HG03354 (cell line): ENCODE results near the gene RASA3.

Experiments used
- ATAC-seq: cut with Tn5 transposase; IDR thresholded peaks from one replicate; pipeline ENCODE4 v1.9.1; 2021; ENCODE audit warnings: mild to moderate bottlenecking; ENCODE audit not compliant: unreplicated experiment, poor library complexity, severe bottlenecking

Gene RASA3

DNA sequence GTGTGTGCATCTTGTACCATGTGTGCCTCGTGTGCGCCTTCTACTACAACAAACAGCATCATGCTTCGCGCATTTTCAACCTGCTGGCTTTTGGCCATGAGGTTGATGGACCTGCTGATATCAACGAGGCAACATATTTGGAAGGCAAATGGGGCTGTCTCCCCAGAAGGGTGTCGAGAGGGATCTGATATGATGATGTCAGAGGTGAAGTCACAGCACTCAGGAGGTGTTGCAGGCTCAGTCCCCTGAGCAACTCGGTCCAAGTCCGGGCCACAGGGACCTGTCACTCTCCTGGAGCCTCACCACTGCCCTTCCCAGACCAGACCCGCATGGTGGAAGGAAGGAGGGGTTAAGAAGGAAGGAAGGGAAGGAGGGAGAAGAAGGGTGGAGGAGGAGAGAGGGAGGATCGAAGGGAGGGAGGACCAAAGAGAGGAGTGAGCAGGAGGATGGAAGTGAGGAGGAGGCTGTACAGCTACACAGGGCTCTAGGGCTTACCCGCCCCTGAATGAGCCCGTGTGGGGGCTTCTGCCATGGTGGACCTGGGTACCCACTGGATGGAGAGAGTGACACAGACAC is 151.8 kb downstream of the RASA3 start:
- ATAC-seq, result no peak

DNA sequence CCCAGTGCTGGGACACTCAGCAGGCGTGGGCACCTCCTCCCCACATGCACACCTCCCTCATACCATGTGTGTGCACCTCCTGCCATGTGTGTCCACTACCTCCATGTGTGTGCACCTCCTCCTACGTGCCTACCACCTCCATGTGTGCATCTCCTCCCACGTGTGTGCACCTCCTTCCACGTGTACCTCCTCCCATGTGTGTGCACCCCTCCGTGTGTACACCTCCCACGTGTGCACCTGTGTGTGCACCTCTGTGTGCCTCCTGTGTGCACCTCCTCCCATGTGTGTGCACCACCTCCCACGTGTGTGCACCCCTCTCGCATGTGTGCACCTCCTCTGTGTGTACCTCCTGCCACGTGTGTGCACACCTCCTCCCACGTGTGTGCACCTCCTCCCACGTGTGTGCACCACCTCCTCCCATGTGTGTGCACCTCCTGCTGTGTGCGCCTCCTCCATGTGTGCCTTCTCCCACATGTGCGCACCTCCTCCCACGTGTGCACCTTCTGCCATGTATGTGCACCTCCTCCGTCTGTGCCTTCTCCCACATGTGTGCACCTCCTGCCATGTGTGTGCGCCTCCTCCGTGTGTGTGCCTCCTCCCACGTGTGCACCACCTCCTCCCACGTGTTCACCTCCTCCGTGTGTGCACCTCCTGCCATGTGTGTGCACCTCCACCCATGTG is 152.5 kb downstream of the RASA3 start:
- no peak for ATAC-seq

DNA sequence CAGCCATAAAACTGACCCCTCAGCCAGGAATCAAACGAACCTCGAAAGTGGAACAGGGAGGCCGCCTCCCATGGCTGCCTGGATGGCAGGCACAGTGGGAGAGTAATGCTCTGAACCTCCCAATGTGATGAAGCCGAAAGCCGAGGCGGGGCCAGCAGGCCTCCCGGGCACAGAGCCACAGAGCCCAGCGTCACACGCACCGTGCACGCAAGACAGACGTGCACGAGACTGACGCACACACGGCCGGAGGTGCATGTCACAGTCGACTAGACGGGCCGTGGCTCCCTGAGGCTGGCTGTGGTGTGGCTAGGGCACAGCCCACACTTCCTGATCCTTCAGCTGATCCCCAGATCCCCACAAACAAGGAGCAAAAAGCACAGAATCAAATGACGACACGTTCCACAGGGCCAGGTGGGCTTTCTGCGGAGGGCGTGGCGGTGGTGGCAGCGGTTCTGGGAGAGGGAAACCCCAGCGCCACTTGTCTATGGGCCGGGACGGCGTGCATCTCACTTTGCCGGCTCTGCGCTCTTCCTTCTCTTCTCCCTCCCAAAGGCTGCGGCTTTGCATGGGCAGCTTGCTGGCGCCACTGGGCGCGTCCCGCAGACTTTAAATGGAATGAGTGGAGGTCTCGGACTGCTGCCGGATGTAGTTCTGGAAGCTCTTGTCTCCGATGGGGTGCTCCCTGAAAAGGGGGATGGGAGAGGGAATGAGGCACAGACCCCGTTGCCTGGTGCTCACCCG is 153.5 kb downstream of the RASA3 start:
- ATAC-seq, result no peak

DNA sequence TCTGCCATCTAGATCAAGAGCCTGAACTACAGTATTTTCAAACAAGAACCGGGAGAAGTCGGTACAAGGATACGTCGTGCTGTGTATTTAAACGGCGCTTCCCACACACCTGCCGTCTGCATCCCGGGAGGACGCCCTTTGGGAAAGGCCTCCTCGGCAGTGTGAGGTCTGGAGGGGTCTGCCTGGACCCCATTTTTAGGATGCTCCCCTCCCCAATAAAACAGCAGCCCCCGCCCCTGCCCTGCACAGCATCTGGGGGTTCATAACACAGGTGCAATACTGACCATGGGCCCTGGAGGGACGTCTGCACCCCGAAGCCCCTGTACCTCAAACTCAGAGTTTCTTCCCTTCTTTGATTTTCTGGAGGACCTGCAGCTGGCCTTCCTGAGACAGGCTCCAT is 154.4 kb downstream of the RASA3 start:
- ATAC-seq, result no peak

DNA sequence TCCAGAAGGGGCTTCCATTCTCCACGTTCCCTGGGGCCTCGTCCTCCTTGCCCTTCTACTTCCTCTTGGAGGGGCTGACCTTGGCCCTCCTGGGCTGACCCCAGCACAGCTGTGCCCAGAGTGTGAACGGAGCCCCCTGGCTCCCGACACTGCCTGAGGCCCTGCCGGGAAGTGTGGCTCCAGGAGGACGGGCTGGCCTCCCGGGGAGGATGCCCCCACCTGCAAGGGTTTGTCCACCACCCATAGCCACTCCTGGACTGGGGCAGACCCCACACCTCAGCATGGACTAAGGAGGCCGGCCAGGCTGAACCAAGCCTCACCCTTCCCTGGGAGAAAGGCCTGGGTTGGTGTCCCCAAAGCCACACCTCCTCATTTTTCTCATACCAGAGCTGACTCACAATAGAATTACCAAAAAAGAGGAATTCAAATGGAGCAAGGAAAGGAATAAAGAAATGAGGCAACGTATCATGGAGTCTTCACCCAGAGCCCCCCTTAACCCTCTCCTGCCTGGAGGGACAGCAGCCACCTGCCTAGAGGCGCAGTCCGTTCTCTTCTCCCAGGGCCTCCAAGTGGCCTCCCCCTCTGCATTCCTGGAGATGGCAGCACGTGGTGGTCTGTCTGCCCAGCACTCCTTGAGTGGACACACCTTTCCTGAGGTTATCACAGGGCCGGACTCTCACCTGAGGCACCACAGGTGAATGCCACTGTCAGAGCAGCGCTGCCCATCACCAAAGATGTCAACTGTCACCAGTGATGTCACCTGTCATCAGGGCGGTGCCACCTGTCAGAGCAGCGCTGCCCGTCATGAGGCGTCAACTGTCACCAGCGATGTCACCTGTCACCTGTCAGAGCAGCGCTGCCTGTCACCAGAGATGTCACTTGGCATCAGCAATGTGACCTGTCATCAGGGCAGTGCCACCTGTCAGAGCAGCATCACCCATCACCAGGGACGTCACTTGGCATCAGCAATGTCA is 155.4 kb downstream of the RASA3 start:
- ATAC-seq, result no peak

DNA sequence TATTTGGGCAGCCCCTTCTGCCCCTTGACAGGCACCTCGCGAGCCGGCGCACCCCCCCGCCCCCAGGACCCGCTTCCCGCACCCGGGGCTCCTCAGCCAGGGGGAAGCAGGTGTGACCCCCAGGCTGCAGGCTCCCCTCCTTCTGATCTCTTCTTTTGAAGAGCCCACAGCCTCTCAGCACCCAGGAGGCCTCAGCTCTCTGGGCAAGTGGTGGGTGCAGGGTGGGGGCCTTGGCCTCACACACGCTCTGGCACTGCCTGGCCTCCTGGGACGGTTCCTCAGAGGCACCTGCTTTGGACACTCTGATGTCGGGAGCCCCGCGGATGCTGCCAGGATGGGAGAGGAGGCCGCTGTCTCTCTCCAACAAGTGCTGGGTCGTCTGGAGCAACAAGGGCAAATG is 157.0 kb downstream of the RASA3 start:
- ATAC-seq, result no peak

DNA sequence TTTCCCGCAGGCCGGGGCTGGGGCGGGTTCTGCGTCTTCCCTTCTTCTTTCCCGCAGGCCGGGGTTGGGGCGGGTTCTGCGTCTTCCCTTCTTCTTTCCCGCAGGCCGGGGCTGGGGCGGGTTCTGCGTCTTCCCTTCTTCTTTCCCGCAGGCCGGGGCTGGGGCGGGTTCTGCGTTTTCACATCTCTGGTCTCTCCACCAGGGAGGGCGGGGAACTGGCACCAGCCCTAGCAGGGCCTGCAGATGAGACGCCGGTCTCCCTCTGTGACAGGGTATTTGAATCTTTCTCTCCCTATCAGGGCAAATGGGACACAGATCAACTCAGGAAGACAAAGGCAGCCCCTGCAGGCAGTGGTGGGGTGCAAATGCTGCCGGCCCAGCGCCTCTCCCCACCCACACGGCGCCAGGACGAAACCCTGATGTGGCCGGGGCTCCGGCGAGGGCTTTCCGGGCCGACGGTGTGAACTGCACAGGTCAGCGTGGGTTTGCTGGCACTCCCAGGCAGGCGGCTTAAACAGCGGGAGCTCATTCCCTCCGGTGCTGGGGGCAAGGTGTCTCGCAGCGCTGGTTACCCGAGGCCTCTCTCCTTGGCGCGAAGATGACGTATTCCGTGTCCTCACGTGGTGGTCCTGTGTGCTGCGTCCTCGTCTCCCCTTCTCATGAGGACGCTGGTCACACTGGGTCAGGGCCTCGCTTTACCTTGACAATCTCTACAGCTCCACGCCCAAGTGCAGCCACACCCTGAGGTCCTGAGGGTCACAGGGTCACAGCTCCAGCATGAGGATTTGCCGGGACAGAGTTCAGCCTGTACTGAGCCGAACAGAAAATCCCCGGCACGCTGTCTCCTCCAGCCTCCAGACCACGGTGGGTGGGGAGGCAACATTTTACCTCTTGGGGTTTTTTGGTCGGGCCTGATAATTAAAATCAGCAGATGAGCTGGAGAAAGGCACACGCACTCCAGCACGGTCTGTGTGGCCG is 157.8 kb downstream of the RASA3 start:
- ATAC-seq, result no peak

DNA sequence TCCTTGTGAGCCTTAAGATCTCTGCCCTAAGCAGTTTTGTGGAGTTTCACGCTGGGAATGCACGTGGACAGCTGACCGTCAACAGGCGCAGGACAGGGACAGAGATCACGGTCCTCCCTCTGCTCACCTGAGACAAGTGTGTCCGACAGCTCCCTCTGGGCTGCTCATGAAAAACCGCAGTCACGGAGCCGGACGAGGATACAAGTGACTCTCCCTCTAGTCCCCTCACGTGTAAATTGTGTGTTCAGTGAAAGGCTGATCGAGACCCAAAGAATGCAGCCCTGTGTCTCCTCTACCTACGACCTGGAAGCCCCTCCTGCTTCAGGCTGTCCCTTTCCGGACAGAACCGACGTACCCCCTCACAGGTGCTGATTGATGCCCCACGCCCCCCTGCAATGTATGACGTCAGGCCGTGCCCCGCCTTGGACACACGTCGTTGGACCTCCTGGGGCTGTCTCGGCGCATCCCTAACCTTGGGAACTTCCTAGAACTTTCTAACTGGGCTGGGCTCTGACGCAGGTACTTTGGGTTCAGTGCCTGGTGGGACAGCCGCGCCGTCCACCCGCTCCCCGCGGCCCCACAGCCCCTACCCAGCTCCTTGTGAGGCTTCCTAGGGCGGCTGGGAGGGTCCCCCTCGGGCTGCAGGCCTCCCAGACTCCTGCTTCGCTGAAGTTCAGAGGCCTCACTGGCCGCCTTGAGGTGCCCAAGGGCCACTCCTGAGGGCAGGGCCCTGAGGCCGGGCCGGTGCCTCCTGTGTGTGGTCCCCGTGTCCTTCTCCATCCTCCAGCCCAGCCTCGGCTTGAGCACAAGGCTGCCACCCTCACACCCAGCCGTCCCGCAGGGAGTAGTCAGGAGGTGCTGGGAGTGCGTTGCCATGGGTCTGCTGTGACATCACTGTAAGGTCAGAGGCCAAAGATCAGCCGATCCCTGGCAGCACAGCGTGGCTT is 158.9 kb downstream of the RASA3 start, which contains the start of gene C13orf46:
TSS of gene C13orf46 (minus strand) at position 859 of the 947 bp plus-strand sequence. CDS start at position 780, 79 bp downstream.
- ATAC-seq, result no peak

DNA sequence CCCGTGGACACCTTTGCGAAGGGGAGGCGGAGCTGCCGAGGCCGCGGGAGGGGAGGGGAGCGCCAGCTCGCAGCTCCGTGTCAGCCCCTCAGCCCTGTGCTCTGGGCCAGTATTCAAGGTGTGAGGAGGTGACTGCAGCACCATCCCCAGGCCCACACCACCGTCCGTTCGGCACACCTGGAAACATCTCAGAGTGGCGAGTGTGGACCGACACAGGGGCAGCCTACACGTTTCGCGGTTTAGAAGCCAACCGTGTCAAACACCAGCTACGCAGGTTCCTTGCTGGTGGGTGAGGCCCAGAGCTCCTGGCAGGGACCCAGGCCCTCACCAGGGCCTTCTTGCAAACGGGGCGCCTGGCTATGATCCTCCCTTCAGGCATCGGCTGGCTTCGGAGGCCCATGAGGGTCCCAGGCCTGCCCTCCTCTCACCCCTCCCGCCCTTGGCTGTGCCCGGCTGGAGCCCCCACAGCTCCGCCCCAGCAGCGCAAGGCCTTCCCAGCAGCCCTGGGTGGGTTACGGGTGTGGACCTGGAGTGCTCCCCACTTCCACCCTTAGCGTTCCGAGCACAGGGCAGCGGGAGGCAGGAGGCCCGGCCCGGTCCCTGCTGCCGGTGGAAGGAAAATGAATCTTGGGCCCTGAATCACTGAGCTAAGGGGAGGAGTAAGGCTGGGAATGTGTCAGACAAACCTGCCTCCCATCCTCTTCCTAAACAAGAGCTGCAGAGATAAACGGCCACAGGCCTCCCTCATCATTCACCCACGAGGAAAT is 159.8 kb downstream of the RASA3 start:
- ATAC-seq, result no peak

DNA sequence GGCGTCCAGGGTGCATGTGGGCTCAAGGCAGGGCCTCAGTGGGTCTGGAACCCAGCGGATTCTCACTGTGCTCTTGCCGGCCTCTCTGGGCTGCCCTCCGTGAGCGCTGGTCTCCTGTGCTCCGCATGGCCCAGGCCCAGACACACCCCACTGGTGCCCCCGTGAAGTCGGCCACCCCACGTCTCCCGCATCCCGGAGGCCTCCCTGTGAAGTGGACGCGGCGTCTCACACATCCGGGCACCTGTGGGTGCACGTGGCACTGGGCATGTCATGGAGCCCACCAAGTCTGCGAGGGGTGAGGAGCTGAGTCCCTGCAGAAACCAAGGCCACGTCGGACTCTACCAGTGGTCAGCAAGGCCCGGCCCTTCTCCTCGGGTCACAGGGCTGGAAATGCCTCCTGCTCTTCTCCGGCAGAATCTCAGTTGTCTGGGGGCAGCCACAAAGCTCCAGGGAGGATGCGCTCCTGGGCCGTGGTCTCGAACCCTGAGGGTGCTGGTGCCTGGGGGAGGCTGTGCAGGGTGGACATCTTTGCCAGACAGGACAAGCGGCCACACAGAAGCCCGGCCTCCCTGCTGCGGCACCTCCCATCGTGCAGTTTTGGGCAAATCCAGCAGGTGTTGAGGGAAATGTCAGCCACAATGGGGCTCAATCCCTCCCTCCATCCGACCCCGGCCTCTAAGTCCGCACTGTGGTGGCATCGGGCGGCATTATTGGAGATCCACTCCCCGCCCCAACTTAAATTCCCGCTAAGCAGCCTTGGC is 160.8 kb downstream of the RASA3 start:
- ATAC-seq, result no peak

DNA sequence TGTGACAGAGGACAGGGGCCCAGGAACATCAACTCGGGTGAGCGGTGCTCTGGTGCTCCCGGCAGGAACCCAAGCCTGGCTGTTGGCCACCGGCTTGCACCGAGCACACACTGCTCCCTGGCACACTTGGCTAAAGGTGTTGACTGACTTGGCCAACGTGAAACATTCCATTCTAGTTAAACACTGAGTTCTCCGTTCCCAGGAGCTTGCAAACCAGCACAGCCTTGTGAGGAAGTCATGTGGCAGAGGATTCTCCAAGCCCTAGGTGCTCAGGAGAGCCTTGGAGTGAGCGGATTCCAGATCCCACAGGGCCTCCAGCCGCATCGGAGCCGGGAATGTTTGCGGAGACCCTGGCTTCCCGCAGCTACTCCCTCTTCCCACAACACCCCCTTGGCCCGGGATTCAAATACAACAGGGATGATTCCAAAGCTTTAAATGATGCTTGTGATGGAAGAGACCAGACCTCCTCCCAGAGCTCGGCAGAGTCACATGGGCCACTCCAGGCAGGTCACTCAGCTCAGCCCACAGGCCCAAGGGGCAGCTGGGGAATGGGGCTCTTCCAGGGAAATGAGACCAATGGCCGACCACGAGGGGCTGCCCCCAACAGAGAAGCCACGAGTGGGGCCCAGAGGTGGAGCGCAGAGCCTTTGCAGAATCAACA is 161.5 kb downstream of the RASA3 start:
- ATAC-seq, result no peak

DNA sequence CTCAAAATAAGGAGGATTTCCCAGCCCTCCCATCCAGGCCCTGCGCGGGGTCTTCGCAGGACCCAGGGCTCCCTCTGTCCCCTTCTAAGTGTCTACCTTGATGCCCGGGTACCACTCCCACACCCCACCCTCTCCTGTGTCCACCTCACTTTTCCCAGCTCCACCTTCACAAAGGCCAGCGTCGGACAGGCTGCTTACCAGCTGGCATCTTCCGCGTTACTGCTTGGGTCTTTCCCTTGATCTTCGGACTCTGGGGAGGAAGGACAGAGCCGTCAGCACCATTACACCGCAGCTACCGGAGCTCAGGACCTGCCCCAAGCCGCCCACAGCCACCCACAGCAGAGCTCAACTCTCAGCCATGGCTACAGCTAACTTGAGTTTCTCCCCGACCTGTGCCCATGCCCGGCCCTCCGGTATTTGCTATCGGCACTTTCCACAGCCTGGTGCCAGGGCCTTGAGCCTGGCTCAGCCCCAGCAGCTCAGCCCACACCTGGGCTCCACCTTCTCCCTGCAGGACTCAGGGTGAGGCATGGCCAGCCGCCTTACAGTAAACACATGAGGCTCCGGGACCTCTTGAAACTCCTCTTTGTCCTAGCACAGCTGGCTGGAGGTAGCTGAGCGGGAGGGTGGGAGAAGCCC is 162.3 kb downstream of the RASA3 start:
- ATAC-seq, result no peak

DNA sequence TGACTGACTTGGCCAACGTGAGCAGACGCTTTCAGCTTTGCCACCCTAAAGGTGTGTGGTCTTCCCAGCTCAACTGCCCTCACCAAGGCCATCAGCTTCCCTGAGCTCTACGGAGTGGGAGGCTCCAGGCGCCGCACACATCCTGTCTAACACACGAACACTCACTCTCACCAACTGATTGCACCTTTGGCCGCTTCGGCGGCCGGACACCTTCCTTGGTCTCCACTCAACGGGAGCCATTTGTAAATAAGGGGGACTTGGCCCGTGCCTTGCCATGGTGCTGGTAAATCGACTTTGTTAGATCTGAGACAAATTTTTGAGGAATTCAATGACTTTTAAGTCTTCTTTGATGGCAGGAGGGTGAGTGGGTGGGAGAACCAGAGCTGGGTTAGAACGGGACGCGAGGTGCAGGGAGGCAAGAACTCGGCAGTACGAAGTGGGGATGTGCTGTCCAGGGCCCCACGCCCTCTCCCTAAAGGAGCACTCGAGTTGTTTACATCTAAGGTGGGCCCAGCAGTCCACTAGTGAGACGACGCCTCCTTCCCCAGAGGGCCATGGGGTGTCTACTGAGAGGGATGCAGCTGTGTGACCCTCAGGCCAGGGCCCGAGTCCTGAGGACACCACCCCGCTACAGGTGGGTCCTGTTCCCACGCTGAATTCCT is 163.0 kb downstream of the RASA3 start:
- no peak for ATAC-seq

DNA sequence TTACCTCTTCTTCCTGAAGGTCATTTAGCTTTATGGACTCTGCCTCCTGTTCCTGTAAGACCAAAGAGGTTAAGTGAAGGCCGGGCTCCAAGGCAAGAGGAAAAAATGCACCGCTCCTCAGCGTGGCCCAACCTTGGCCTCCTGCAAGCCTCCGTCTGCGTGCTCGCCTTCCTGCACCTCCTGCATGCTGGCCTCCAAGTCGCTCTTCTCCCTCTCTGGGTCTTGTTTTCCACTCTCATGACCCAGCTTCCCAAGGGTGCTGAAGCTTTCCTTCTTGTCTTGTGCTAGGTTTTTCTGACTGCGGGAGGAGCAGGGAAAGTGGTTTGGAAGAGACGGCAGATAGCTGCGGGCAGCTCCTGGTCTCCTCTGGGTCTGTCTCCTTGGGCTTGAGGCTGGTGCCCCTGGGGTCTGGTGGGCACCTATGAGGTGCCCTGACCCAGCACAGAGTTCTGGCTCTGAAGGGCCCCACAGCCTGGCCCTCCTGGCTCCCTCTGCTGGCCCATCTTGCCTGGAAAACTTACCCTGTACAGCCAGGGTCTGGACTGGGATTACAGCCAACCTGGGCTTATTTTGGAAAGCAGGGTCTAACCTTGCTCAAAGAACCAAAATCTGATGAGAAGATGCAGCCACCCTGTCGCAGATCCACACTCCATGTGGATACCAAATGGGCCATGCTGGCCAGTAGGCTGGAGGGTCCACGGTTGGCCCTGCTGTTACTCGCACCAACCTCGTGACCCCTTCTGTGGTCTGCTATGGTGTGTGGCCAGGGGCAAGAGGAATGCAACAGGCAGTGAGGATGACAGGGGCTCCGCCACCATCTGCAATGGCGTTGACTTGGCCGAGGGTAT is 163.7 kb downstream of the RASA3 start:
- ATAC-seq, result no peak
